Amniotic epithelial cell (primary cell): ENCODE results near the gene ORMDL2.
"Not testable (repeated sequence)": the region's sequence is repeated elsewhere in the genome, so short reads cannot be mapped to it uniquely, and the experiment has no call there.

Source experiments
- DNase-seq: peaks from one replicate; pipeline ENCODE4 v3.0.0-alpha.2; 2010; ENCODE audit warnings: low read depth

The ORMDL2 gene

GRCh38 chr12:55861396-55861795 lies 43.6 kb downstream of the ORMDL2 start:
- DNase-seq = no peak

DNA sequence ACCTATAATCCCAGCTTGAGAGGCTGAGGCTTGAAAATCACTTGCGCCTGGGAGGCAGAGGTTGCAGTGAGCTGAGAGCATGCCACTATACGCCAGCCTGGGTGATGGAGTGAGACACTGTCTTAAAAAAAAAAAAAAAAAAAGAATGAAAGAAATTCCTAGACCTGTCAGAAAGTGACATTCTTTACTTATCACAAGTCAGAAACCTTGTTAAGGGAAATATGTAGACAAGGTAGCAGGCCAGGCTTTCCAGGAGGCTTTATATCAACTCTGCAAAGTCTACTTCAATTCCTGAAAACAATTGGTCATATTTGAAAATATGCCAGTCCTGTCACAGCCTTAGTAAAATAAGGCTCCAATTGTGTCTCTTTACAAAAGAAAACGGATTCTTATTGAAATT lies 44.0 kb downstream of the ORMDL2 start:
- no peak for DNase-seq

- peak; percentile 26 for DNase-seq
These were observed 44.4 kb downstream of the ORMDL2 start for GRCh38 chr12:55862286-55862685.

DNA sequence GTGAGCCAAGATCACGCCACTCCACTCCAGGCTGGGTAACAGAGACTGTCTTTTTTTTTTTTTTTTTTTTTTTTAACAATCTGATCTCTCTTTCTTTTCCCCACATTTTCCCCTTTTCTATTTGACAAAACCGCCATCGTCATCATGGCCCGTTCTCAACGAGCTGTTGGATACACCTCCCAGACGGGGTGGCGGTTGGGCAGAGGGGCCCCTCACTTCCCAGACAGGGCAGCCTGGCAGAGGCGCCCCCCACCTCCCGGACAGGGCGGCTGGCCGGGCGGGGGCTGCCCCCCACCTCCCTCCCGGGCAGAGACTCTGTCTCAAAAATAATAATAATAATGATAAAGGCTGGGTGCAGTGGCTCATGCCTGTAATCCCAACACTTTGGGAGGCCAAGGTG lies 45.1 kb downstream of the ORMDL2 start:
- not testable (repeated sequence) for DNase-seq

DNA sequence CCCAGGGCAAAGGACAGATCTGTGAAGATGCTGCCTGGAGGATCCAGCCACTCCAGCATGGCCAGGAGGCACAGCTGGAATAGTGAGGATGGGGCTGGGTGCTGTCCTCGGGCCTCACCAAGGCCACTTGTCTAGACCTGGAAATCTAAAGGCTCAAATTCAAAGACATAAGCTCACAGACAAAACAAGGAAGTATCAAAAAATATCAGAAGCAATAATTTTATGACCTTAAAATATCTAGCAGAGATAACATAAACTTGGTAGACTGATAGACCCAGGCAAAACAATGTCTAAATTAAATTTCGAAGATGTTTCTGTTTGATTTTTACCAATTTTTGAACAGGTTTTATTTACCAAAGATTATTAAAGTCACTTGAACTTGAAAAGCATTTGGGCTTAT lies 47.5 kb downstream of the ORMDL2 start:
- DNase-seq = no peak

- DNase-seq = not testable (repeated sequence)
These were observed 48.7 kb downstream of the ORMDL2 start for GRCh38 chr12:55866454-55867004.
